Cardiac fibroblast (primary cell): ENCODE results near the gene SLC9A7.
A peak's percentile ranks its signal among the peaks of the same experiment; 100 is the strongest.

Experiments
- DNase-seq, 2 donors: peaks; one replicate each; pipeline versions ENCODE4 v3.0.0 to v3.0.0-alpha.2; 2010; ENCODE audit warnings: low read depth in 2 of 2
- H3K4me3 ChIP-seq, 2 donors: replicated peaks in 1 of 2; 1 replicate in 1 of 2; 2 replicates in 1 of 2; pipeline ENCODE4 v1.5.1; 2011; ENCODE audit warnings: low read depth in 2 of 2, low read length in 2 of 2, mild to moderate bottlenecking in 2 of 2, moderate library complexity in 1 of 2
- TF ChIP-seq, protein P1 (sequence below): IDR thresholded peaks from one replicate; pipeline ENCODE4 v1.5.1; 2011; ENCODE audit warnings: low read depth, mild to moderate bottlenecking, low read length, inconsistent platforms

Gene SLC9A7

DNA sequence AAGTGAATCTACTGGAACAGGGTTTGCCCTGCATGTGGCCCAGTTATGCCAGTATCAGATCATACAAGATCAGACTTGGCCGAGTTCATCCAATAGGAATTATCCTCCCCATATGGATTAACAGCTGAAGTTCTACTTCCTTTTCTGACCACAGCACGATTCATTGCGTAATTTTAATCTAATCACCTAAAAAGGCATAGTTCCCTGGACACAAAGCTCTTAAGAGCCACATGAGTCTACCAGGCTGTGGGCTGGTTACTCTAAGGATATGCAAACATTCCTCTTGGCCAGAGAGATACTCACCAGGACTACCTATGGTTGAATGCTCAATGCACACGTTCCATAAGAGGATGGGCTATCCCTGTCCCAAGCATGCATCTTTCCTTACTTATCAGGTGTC, 138.4 kb downstream of the SLC9A7 start:
- TF ChIP-seq, protein P1, sequence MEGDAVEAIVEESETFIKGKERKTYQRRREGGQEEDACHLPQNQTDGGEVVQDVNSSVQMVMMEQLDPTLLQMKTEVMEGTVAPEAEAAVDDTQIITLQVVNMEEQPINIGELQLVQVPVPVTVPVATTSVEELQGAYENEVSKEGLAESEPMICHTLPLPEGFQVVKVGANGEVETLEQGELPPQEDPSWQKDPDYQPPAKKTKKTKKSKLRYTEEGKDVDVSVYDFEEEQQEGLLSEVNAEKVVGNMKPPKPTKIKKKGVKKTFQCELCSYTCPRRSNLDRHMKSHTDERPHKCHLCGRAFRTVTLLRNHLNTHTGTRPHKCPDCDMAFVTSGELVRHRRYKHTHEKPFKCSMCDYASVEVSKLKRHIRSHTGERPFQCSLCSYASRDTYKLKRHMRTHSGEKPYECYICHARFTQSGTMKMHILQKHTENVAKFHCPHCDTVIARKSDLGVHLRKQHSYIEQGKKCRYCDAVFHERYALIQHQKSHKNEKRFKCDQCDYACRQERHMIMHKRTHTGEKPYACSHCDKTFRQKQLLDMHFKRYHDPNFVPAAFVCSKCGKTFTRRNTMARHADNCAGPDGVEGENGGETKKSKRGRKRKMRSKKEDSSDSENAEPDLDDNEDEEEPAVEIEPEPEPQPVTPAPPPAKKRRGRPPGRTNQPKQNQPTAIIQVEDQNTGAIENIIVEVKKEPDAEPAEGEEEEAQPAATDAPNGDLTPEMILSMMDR, result no peak
- DNase-seq, result peak in 1 of 2 donors; percentile 49
- no peak overlapping the region for H3K4me3 ChIP-seq

DNA sequence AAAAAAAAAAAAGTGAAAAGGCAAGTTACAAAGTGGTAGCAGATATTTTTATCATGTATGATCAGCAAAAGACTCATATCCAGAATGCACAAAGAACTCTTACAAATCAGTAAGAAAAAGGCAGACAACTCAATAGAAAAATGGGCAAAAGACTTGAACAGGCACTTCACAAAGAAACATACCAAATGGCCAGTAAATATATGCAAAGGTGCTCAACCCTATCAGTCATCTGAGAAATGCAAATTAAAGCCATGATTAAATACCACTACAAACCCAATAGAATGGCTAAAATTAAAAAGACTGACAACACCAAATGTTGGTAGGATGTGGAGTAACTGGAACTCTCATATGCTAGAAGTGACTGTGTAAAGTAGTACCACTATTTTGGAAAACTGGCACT, 140.0 kb downstream of the SLC9A7 start:
- H3K4me3 ChIP-seq, result no peak overlapping the region
- no peak for DNase-seq
- TF ChIP-seq, protein P1, result no peak

DNA sequence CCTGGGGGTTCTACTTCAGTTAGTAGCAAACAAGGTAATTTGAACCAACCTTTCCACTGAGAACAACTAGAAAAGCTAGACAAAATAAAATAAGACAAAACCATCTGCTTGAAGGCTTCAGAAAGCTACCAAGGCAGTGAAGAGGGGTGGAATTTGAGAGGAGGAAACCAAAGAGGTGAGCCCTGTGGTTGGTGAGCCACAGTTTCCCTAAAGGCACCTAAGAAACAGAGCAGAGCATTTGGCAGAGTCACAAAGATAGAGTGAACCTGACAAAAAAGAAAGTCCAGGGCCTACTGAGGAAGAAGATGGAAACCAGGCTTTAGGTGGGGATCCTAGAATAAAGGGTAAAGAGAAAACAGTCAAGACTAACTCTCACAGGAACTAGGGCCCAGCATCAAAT, 141.0 kb downstream of the SLC9A7 start:
- TF ChIP-seq, protein P1, result no peak
- no peak overlapping the region for H3K4me3 ChIP-seq
- no peak for DNase-seq

DNA sequence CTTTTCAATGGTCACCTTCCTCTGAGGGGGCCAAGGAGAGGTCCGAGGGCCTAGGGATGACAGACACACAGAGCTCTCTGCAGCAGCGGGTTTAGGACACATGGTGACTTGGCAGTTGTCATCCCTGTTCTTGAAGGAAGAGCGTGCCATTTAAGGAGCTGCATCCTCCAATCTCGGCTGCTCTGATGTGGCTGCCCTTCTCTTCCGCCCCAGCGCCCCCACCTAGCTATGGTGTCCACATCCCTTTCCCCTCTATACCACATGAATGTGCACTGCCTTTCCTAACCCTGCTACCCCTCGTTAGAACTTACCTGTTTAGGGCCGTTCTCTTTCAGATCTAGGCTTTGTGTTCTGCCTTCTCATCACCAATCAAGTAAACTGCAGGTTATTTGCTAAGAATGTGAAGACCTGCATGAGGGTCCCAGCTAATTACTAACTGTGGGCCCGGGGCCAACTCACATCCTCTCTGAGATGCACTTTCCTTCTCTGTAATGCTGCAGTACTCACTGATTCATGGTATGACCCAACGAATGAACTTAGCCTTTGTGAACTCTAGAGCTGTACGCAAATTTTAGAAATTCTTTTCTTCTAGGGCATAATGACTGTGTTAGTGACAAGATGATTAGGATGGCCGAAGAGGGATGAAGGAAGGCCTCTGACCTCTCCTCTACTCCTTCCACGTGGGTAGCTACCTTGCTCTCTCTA, 147.1 kb downstream of the SLC9A7 start:
- DNase-seq, result no peak
- no peak overlapping the region for H3K4me3 ChIP-seq
- TF ChIP-seq, protein P1, result no peak

DNA sequence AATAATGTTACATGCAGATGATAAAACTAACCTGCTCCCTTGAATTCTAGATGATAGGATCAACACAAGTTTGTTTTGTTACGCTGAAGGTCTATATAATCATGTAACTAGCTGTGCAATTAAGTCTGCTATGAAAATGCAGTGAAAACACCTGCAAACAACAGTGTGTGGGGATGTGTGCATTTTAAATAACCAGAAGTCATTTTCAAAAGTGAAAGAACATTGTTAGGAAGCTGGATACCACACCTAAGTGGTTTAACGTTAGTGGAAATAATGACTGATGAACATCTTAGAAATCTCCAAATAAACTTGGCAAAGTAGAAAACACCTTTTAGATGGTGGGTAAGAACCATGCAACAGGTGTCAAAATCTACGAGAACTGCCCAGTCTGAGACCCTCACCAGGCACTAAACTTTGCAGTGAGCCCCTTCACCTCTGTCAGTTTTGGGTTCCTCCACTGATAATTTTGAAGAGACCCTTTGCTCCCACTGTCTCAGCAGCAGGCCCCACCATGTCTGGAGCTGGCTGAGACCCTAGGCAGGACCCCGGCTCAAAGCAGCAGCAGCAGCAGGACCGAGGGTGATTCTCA, 148.8 kb downstream of the SLC9A7 start:
- H3K4me3 ChIP-seq, result no peak overlapping the region
- no peak for DNase-seq
- TF ChIP-seq, protein P1, result no peak

DNA sequence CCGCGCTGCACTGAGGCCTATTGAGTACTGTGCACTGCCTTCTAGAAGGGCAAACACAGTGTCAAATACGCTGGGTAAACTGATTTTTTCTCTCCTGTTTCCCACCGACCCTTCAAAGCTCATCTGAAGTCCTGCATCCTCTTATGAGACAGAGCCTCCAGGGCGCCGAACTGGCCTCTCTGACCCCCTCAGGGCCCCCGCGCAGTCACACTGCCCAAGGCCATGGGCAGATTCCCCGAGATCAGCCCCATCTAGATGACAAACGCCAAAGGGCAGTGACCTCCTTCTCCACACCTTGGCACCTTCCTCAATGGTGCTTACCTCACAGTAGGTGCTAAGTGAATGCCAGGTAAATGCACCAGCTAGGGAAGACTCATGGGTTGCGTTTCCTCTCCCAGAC, 151.0 kb downstream of the SLC9A7 start:
- H3K4me3 ChIP-seq, result no peak overlapping the region
- TF ChIP-seq, protein P1, result no peak
- no peak for DNase-seq
